Myocyte (in vitro differentiated cells): Measurements from ENCODE around the gene ZNF484. TPM values are rescaled to one million over a fixed set of nuclear protein-coding genes. Genes with fewer than 3 reads are reported as not detected.
"Not testable (repeated sequence)": the region's sequence is repeated elsewhere in the genome, so short reads cannot be mapped to it uniquely, and the experiment has no call there.

ENCODE experiments used
- DNase-seq: peaks from one replicate; pipeline ENCODE4 v3.0.0-alpha.2; 2012; ENCODE audit warnings: low read depth
- total RNA-seq: library from RNA; depleted of rRNA; stranded (reverse); fragments of >200 nt; gene quantifications from 2 replicates; pipeline ENCODE4 v1.2.3, GENCODE V29; 2014

ZNF484 gene
- total RNA-seq, 1 donor from 2014 or later = 13.4 TPM

DNA sequence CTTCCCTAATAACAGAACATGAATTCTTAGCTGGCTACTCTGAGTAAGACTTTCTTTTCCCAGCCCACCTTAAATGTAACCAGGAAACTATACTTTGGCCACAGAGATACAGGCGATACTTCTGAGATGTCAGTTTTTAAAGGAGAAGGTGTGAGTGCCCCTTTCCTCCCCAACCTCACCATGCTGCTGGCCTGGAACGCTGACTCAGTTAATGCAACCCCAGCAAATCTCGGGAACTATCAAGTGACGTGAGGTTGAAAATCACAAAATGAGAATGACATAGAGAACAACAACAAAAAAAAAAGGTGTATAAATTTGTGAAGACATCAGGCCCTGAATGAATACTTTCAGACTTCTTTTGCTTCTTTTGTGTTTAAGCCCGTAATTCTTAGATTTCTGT, 13.7 kb downstream of the ZNF484 start:
- no peak for DNase-seq

DNA sequence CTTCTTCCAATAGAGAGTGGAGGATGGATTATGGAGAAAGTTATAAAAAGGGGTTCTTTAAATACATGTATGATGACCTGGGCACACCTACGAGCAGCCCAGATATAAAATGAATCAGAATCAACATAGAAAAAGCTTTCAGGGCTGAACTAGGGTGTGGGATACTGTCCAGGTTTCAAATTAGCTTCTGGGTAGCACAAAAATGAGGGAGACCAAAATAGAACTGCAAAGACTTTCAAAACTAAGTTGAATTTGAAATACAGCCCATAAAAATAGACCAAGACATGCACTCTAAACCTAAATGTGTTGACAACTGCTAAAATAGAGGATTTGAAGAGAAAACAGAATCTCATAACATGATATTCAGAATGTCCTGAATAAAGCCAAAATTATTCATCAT, 17.0 kb downstream of the ZNF484 start:
- no peak for DNase-seq

DNA sequence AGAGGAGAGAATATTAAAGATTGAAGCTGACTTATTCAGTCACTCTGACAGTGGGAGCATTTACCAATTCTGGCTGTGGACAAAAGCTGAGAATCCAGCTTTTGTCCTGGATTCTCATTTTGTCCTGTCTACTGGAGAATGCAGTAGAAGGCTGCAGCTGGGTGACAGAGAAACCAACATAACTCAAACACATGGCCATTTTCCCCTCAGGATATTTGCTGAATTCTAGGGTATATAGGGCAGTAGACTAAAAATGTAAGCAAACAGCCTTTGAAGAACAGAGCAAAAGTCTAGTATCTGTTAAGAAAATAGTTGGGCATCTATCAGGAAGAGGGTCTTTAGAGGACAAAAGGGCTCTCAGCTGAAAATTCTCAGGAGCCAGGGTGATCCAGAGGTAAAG, 20.6 kb downstream of the ZNF484 start:
- DNase-seq = no peak

DNA sequence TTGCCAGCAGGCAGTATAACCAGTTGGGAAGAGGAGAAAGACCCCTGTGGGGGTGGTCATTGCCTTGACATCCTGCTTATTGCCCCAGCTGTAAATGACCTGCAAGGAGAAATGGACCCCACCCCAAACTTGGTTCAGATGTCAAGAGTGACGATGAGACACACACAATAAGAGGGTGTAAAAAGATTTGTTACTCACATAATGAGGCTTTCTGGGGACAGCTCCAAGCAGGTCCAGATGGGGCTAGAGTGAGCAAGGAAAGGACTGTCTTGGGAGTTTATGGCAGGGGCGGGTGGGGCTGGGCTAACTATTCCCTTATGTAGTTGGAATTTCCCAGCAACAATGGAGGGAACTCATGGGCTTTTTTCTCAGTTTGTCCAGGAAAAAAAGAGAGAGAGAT, 24.1 kb downstream of the ZNF484 start:
- DNase-seq = no peak

DNA sequence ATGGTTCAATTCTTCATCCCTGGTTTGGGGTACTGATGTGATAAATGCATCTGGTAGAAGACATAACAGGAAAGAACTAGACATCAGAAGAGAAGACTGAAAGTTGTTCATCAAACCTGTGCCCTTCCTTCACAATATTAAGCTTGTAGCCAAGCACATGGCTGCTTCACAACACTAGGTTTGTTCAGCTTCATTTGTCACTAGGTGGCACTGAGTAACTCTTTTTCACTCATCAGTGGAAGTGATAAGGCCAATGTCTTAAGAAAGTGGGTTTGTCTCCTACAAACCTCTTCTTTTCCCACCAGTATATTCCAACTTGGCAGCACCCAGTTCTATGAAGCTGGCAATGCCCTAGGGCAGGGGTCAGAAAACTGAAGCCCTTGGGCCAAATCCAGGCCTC, 26.9 kb downstream of the ZNF484 start:
- no peak for DNase-seq

DNA sequence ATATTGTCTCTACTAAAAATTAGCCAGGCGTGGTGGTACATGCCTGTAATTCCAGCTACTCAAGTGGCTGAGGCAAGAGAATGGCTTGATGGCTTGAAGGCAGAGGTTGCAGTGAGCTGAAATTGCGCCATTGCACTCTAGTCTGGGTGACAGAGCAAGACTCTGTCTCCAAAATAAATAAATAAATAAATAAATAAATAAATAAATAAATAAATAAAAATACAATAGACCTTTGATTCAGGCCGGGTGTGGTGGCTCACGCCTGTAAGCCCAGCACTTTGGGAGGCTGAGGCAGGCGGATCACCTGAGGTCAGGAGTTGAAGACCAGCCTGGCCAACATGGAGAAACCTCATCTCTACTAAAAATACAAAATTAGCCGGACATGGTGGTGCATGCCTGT, 29.1 kb downstream of the ZNF484 start:
- not testable (repeated sequence) for DNase-seq

DNA sequence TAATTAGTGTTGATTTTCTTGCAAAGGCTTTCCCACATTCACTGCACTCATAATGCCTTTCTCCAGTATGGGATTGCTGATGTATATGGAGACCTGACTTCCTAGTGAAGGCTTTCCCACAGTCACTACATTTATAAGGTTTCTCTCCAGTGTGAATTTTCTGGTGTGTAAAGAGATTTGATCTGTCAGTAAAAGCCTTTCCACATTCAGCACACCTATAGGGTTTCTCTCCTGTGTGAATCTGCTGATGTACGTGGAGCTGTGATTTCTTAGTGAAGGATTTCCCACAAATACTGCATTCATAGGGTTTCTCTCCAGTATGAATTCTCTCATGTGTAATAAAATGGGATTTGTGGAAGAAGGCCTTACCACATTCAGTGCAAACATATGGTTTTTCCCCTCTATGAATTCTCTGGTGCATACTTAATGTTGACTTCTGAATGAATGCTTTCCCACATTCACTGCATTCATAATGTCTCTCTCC, 31.1 kb downstream of the ZNF484 start:
- peak; percentile 1 for DNase-seq

DNA sequence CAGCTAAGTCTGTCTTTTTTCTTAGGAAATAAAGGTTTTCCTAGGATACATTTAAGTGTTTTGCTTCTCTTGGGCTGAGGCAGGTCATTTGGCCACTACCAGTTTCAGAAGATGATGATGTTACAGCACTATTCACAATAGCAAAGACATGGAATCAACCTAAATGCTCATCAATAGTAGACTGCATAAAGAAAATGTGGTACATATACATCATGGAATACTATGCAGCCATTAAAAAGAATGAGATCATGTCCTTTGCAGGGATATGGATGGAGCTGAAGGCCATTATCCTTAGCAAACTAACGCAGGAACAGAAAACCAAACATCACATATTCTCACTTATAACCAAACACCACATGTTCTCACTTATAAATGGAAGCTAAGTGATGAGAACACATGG, 39.4 kb downstream of the ZNF484 start:
- not testable (repeated sequence) for DNase-seq

DNA sequence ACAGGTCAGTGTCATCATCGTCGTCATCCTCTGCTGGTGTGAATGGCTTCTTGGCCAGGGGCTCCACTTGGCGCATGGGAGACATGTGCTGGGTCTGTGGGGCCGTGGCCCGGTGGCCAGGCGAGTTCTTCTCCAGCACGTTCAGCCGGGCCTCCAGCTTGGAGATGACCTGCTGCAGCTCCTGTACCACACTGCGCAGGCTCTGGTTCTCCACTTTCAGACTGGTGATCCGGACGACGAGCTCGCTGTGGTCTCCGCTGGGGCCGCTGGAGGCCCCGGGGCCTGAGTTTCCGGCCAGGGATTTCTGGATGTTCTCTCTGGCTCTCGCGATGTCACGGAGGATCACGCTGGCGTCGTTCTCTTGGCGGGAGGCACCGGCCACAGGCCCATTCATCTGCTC, 40.6 kb downstream of the ZNF484 start:
- no peak for DNase-seq

DNA sequence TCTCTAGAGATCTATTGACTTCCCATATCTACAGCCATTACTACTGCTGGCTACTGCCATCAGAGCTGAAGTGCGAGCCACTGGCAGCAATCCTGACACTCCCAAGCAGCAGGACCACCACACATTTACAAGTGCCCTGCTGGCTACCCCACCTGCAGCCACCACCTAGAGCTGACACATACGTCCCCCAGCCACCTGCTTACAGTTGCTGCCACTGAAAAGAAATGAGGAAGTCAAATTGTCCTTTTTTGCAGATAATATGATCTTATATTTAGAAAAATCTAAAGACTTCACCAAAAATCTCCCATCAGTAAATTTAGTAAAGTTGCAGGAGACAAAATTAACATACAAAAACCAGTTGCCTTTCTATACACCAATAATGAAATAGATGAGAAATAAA, 48.4 kb downstream of the ZNF484 start:
- no peak for DNase-seq

DNA sequence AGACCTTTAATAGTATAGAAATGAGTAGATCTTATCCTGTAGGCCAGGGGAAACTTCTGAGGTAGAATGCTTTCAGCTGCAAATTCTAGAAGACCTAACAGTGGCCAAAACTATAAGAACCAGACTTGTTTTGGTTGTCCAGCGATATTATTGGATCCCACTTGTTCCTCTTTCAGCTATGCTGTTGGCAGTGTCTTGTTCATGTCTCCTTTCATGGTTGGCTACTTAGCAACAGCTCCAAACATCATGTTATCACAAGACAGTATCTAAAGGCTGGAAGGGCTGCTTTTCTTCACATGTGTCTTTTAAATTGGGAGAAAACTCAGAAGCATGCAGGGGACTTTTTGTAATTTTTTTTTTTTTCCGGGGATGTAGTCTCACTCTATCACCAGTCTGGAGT, 52.8 kb downstream of the ZNF484 start:
- DNase-seq = not testable (repeated sequence)

DNA sequence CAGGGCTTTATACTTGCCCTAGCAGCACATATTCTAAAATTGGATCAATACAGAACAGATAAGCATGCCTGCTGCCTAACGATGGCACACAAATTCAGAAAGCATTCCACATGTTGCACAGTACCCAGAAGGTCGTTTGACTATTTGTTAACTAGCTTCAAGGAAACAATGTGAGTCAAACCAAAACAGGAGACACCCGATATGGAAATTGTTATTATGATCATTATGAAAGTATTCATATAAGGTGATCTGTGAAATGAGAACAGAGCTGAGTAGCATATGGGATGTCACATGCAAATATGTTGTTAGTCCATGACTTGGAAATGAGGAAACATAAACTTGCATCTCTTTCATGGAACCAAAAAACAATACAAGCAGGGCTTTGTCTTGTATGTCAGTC, 56.9 kb downstream of the ZNF484 start:
- DNase-seq = no peak

DNA sequence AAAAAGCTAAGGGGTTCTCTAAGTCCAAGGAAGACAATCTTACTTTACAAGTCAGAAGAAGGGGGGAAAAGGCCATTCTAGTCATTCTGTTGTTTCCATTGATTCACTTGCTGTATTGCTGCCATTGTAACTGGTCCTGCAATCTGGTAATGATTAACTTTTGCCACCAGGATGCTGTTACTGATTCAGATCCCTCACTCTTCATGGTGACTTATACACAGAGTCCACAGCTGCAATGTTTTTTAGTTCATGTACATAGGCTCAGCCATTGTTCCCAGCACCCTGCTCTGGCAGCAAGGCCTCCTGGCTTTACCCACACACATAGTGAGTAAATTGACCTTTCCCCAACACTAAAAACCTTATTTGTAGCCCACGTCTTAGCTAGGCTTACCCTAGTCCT, 57.9 kb downstream of the ZNF484 start:
- DNase-seq = not testable (repeated sequence)

DNA sequence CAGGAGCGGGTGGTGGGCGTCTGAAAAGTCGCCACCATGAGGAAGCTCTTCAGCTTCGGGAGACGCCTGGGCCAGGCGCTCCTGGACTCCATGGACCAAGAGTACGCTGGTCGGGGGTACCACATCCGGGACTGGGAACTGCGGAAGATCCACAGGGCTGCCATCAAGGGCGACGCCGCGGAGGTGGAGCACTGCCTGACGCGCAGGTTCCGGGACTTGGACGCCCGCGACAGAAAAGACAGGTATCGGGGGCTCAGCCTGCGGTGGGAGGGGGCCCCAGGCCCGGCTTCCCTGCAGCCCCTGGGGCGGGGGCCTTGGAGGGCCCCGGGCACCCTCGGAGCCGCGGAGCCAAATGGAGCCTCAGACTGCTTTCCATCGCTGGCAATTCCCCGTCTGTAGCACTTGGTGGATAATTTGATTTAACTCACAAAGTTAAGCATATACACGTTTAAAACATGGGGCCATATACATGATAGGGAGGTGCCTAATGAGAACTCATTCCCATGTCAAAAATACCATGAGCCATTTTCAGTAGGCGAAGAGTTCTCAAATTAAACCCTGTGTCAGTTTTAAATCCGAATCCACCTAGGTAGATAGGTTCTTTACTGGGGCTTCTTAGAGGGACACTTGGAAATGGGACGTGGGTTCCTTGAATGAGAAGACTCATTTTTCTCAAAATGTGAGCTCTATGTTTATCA, 68.1 kb downstream of the ZNF484 start:
- not testable (repeated sequence) for DNase-seq

DNA sequence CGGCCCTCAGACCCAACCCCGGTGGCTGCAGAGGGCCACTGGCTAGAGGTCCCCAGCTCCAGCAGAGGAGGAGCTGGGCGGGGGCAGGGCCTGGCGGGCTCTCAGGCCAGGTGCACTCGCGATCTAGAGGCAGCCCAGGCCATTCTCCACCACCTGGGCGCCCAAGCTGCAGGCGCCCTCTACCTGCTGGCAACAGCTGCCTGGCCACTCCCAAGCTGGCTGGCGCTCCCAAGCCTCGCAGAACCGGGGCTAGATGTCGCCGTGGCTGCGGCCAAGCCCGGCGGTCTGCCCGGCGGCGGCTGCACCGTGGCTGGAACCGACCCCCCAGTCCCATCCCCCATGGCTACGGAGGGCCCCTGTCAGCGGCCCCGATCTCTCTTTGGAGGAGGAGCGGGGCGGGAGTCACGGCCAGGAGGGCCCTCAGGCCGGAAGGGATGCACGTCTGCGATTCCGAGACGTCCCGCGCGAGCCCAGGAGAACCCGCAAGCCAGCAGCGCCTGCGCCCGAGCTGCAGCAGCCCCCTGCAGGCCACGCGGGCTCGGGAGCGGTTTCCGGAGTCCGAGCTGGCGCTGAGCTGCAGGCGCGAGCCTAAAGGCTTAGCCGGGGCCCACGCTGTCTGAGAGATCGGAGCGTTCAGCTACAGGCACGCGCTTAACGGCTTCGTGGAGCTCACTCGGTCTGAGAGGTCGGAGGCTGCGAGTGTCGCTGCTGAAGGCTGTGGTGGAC, 68.9 kb downstream of the ZNF484 start:
- peak; percentile 59 for DNase-seq

DNA sequence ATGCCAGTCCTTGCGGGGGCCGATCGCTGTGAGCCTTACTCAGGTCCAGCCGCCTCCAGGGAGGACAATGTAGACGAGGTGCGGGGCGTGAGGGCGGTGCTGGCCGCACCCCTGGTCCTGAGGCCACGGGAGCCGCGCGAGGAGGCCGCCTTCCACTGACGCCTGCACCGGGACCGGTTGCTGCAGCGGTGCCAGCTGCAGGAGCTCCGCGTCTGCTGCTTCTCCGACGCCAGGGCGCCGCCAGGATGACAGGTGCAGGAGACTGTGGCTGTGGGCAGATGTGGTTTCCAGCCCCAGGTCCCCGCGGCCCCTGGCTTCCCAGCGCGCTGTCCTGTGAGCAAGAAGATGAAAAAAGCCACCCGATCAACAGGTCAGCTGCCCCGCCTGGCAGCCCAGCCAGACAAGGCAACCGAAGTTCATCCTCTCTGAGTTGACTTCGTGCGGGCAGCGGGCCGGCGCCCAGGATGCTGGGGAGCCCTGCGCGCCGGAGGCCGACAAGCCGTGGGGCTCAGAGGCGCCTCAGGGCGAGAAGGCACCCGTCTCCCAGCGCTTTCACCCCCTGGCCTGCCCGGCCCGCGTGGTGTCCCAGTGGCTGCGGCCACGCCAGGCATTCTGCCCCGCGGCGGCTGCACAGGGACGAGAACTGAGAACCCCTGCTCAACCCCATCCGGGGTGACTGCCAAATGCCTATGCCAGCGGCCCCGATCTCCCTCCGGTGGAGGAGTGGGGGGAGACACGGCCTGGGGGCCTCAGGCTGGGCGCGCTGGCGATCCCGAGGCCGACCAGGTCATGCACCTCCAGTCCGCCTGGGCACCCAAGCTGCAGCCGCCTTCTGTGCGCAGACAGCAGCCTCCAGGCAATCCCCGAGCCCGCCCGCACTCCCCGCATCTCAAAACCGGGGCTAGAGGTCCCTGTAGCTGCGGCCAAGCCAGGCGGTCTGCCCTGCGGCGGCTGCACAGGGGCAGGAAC, 69.8 kb downstream of the ZNF484 start:
- DNase-seq = peak; percentile 26

DNA sequence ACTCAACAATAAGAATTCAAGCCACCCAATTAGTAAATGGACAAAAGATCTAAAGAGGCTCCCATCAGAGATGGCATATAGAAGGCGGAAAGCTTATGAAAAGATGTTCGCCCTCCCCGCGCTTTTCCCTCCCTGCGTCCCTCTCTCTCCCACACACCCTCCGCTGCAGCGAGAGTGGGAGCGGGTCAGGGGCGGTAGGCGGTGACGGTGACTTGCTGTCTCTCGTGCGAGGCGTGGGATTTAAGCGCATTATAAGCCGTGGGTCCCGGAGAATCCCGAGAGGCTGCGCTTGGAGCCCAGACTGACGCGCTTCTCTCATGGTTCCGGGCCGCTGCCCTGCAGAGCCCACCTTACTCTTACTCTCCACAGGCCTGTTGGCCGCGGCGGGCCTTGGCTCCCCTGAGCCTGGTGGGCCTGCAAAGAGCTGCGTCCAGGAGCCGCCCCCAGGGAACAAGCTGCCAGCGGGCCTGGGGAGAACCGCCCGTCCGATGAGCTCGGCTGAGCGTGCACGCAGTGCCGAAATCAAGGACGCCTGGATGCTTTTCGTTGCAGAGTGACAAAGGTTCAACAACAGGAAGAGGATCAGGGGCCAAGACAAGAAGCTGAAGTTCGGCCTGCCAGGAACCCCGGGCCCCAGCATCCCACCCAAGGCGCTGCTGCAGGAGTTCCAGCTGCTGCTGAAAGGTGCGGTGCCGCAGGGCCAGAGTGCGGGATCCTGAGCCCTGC, 70.6 kb downstream of the ZNF484 start:
- no peak for DNase-seq

DNA sequence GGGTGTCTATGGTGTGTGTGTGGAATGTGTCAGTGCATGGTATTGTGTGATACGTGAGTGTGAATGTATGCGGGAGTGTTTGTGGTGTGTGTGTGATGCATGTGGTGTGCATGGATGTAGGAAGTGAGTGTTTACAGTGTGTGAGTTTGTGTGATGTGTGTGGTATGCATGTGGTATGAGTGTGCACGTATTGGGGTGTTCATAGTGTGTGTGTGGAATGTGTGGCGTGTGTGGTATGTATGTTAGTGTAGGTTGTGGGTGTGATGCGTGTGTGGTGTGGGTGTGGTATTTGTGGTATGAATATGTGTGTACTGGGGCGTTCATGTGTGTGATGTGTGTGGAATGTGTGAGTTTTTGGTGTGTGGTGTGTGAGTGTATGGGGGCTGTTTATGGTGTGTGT, 73.1 kb downstream of the ZNF484 start:
- no peak for DNase-seq

DNA sequence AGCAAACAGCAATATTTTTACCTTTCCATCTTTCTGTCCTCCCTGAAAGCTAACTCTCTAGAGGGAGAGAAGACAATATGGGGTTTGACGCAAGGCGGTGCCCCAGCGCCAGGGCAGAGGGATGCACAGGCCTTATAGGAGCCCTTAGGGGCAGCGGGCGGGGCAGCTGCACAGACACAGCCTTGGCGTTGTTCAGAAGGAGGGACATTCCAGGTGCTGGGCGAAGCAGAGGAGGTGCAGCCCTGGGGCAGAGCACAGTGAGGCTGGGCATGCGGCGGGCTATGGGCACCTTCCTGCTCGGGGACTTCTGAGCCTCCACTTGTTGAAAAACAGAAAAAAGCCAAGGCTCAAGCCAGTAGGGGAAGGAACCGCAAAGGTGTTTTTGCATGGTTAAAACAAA, 79.5 kb downstream of the ZNF484 start:
- no peak for DNase-seq

DNA sequence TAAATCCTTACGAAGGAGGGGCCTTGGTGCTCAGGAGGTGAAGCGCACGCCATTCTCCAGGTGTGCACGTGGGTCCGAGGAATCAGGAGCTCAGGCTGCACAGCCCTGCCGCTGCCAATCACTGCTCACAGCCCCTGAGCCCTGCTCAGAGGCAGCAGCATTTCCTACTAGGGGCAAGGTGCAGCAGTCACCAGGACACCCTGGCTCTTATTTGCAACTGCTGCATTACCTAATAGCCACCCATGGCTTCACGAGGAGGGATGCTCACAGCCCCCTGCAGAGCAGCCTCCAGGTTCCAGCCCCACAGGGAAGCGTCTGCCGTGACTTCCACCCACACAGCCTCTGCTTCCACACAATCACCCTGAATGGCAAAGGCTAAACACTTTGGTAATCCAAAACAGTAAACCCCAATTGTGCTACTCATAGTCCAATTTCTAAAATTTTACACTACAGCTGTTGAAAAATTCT, 81.5 kb downstream of the ZNF484 start:
- not testable (repeated sequence) for DNase-seq
